Fibroblast of lung (primary cell): ENCODE results near the gene RHEB. TPM values are rescaled to one million over a fixed set of nuclear protein-coding genes. Genes with fewer than 3 reads are reported as not detected.

Source experiments
- DNase-seq, 2 donors: peaks; one replicate each; pipeline versions ENCODE4 v3.0.0 to v3.0.0-alpha.2; 2010; ENCODE audit warnings: low read depth in 2 of 2
- H2AFZ ChIP-seq: 2 replicates; pipeline ENCODE4 v1.5.1; 2012; ENCODE audit warnings: low read length, control low read depth, inconsistent platforms
- H3K27ac ChIP-seq: 2 replicates; pipeline ENCODE4 v1.5.1; 2011; ENCODE audit warnings: low read length, control low read depth; ENCODE audit not compliant: insufficient read depth
- H3K27me3 ChIP-seq: 2 replicates; pipeline ENCODE4 v1.5.1; 2011; ENCODE audit warnings: mild to moderate bottlenecking, low read length; ENCODE audit not compliant: control insufficient read depth, insufficient read depth
- H3K36me3 ChIP-seq: 2 replicates; pipeline ENCODE4 v1.5.1; 2011; ENCODE audit warnings: low read length; ENCODE audit not compliant: control insufficient read depth, insufficient read depth
- H3K4me1 ChIP-seq: 2 replicates; pipeline ENCODE4 v1.5.1; 2011; ENCODE audit warnings: low read length; ENCODE audit not compliant: control insufficient read depth, insufficient read depth; ENCODE audit errors: extremely low read depth
- H3K4me2 ChIP-seq: 2 replicates; pipeline ENCODE4 v1.5.1; 2011; ENCODE audit warnings: low read length, control low read depth; ENCODE audit not compliant: insufficient read depth; ENCODE audit errors: extremely low read depth
- H3K4me3 ChIP-seq, 4 experiments: fragments of 200-600 bp in 1 of 4; sonication (generic) in 1 of 4; replicated peaks in 1 of 4; 2 replicates each; pipeline ENCODE4 v1.5.1; 2011 to 2016; ENCODE audit warnings: low read length in 4 of 4, low read depth in 3 of 4, mild to moderate bottlenecking in 3 of 4, control low read depth in 2 of 4, inconsistent platforms in 1 of 4, mixed read lengths in 1 of 4; ENCODE audit not compliant: insufficient read depth in 1 of 4; ENCODE audit errors: control extremely low read depth in 1 of 4
- H3K79me2 ChIP-seq: 2 replicates; pipeline ENCODE4 v1.5.1; 2012; ENCODE audit warnings: mild to moderate bottlenecking, low read length, inconsistent platforms; ENCODE audit not compliant: control insufficient read depth, insufficient read depth
- H3K9ac ChIP-seq: 2 replicates; pipeline ENCODE4 v1.5.1; 2011; ENCODE audit warnings: mild to moderate bottlenecking, low read length, control low read depth; ENCODE audit not compliant: insufficient read depth
- H3K9me3 ChIP-seq: 2 replicates; pipeline ENCODE4 v1.5.1; 2012; ENCODE audit warnings: low read depth, low read length; ENCODE audit not compliant: control insufficient read depth, insufficient read depth
- H4K20me1 ChIP-seq: 2 replicates; pipeline ENCODE4 v1.5.1; 2011; ENCODE audit warnings: low read length; ENCODE audit not compliant: control insufficient read depth, insufficient read depth; ENCODE audit errors: extremely low read depth
- EZH2 ChIP-seq: IDR thresholded peaks from 2 replicates; pipeline ENCODE4 v1.5.1; 2012; ENCODE audit warnings: low read length, control low read depth, mild to moderate bottlenecking; ENCODE audit errors: missing control alignments
- polyA plus RNA-seq, 2 donors: library from polyadenylated mRNA; depleted of rRNA in 1 of 2; stranded (reverse) in 1 of 2; unstranded in 1 of 2; fragments of >200 nt; gene quantifications; 2 replicates each; pipeline ENCODE4 v1.2.1, GENCODE V29; 2011 to 2012; ENCODE audit warnings: missing spikeins in 1 of 2
- total RNA-seq: library from RNA; depleted of rRNA; stranded (reverse); fragments of >200 nt; gene quantifications from 2 replicates; pipeline ENCODE4 v1.2.1, GENCODE V29; 2014
- TF ChIP-seq, protein P1 (sequence below), 2 donors: IDR thresholded peaks in 1 of 2; conservative IDR thresholded peaks in 1 of 2; 1 replicate in 1 of 2; 2 replicates in 1 of 2; pipeline ENCODE4 v1.5.1; 2011 to 2012; ENCODE audit warnings: low read length in 2 of 2, control low read depth in 1 of 2, inconsistent platforms in 1 of 2, low read depth in 1 of 2, mild to moderate bottlenecking in 1 of 2

The RHEB gene
- total and polyA plus RNA-seq, 2 donors (not counting 1 experiment from before 2014, with no cell fraction given), result 81.4 to 135 TPM

DNA sequence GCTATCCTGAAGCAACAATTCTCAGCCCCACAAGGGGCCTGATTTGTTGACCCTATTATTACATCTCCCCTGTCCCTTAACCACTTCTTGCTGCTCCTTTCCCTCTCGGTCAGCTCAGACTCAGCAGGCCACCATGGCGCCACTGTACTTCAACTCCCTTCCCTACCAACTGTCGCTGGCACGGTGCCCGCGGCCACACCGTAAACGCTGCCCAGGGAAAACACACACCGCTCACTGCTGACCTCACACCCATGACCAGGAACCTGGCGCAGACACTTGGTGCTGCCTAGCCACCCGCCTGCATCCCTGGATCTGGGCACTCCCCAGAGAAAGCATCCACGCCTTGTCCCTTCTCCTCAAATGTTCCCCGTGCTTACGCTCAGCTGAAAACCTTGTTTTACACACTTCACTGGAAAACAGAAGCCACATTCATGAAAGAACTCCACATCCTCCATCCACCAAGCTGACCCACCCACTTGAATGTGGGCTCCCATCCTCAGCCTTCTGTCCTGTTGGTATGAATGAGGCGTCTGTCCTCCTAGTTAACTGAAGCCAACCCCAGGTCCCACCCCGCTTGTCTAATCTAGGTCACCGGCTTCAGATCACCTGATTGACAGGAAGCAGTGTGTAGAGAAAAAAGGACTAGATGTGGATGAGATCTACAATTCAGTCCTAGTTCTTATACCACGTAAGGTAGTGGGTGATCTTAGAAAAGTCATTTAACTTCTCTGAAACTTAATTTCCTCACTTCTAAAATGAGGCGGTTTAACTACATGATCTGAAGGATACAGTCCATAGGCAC, 51.3 kb downstream of the RHEB start:
- Histone ChIP-seq H3K4me1 (no peaks in the 10 kb centered on the region), H3K36me3 (peaks cover 9% of the 10 kb centered on the region), H3K9ac (no peak overlapping the region), H4K20me1 (no peaks in the 10 kb centered on the region), H3K79me2 (peaks cover 13% of the 10 kb centered on the region), H3K27ac (no peak overlapping the region), H2AFZ (no peak overlapping the region), H3K4me3 (no peak overlapping the region), H3K27me3 (no peaks in the 10 kb centered on the region), H3K9me3 (no peaks in the 10 kb centered on the region), H3K4me2 (no peak overlapping the region)
- TF ChIP-seq, protein P1, sequence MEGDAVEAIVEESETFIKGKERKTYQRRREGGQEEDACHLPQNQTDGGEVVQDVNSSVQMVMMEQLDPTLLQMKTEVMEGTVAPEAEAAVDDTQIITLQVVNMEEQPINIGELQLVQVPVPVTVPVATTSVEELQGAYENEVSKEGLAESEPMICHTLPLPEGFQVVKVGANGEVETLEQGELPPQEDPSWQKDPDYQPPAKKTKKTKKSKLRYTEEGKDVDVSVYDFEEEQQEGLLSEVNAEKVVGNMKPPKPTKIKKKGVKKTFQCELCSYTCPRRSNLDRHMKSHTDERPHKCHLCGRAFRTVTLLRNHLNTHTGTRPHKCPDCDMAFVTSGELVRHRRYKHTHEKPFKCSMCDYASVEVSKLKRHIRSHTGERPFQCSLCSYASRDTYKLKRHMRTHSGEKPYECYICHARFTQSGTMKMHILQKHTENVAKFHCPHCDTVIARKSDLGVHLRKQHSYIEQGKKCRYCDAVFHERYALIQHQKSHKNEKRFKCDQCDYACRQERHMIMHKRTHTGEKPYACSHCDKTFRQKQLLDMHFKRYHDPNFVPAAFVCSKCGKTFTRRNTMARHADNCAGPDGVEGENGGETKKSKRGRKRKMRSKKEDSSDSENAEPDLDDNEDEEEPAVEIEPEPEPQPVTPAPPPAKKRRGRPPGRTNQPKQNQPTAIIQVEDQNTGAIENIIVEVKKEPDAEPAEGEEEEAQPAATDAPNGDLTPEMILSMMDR (conservative IDR thresholded peaks at IDR 0.05 in 1 of 2, IDR thresholded peaks at IDR 0.05 in 1 of 2; ENCODE audit: low read depth in 1 of 2, low read length in 2 of 2), result no peak
- TF ChIP-seq EZH2, result no peak
- DNase-seq, result no peak

DNA sequence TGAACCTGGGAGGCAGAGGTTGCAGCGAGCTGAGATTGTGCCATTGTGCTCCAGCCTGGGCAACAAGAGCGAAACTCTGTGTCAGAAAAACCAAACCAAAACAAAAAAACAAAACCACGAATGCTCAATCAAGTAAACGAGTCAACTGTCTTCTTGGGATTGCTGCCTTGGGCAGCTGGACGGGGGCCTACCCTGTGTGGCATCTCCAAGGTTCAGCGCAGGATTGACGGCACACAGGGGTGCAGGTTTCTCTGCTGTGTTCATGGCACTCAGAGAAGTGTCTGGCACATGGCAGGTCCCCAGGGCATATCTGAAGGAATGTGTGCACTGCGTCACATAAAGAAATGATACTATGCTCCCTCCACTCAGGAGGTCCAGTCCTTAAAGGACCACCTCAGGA, 54.5 kb downstream of the RHEB start:
- H3K9ac ChIP-seq, result no peak overlapping the region
- no peaks in the 10 kb centered on the region for H4K20me1 ChIP-seq
- H3K4me3 ChIP-seq, result no peak overlapping the region
- no peak overlapping the region for H3K4me2 ChIP-seq
- H3K79me2 ChIP-seq, result peaks cover 3% of the 10 kb centered on the region
- no peaks in the 10 kb centered on the region for H3K9me3 ChIP-seq
- TF ChIP-seq, protein P1 (conservative IDR thresholded peaks at IDR 0.05 in 1 of 2, IDR thresholded peaks at IDR 0.05 in 1 of 2; ENCODE audit: low read depth in 1 of 2, low read length in 2 of 2), result no peak
- no peak for TF ChIP-seq EZH2
- H2AFZ ChIP-seq, result no peak overlapping the region
- no peak for DNase-seq
- H3K4me1 ChIP-seq, result peaks cover 6% of the 10 kb centered on the region
- H3K27me3 ChIP-seq, result no peaks in the 10 kb centered on the region
- peaks cover 7% of the 10 kb centered on the region for H3K36me3 ChIP-seq
- no peak overlapping the region for H3K27ac ChIP-seq

DNA sequence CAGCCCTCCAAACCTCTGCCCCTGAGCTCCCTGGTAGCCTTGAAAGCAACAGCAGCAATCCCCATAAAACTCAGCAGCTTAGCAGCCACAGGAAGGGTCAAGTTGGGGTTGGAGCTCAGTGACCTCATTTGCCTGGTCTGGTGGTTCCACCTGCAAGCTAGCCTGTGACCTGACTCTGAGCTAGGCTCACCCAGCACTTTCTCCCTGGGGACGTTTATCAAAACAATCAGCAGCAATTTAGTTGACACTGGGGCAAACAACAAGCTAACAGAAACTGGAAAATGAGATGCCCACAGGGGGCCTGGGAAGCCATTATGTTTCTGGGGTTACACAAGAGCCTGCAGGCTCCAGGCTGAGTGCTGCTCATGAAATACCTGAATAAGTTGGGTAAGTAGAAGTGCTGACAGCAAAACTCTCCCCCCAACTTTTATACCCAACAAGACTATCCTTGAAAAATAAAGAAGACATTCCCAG, 57.4 kb downstream of the RHEB start:
- Histone ChIP-seq H3K4me1 (peaks cover 11% of the 10 kb centered on the region), H3K36me3 (no peaks in the 10 kb centered on the region), H3K4me2 (no peak overlapping the region), H3K27me3 (no peaks in the 10 kb centered on the region), H4K20me1 (no peaks in the 10 kb centered on the region), H2AFZ (no peak overlapping the region), H3K4me3 (no peak overlapping the region), H3K9ac (no peak overlapping the region), H3K79me2 (no peaks in the 10 kb centered on the region), H3K9me3 (no peaks in the 10 kb centered on the region), H3K27ac (no peak overlapping the region)
- no peak for DNase-seq
- TF ChIP-seq, protein P1 (conservative IDR thresholded peaks at IDR 0.05 in 1 of 2, IDR thresholded peaks at IDR 0.05 in 1 of 2; ENCODE audit: low read depth in 1 of 2, low read length in 2 of 2), result no peak
- TF ChIP-seq EZH2, result no peak
